Stimulated activated CD4-positive, alpha-beta T cell treated with anti-CD3 and anti-CD28 coated beads, TNF-alpha, amount 100 ng/mL, for 48 hours (primary cell): ENCODE measurements around the gene MRC2.

Experiments used
- DNase-seq, 3 donors: peaks; one replicate each; pipeline ENCODE4 v3.0.0-alpha.2; 2020; ENCODE audit warnings: low read depth in 3 of 3

The MRC2 gene

GRCh38 chr17:62614142-62614541, 13.3 kb upstream of the MRC2 start:
- no peak for DNase-seq

- DNase-seq: no peak
Observed at GRCh38 chr17:62615503-62615902, 12.0 kb upstream of the MRC2 start.

- no peak for DNase-seq
Observed at GRCh38 chr17:62616993-62617893, 10.2 kb upstream of the MRC2 start.

- no peak for DNase-seq
Observed at GRCh38 chr17:62617894-62618472, 9.5 kb upstream of the MRC2 start.

- DNase-seq: no peak
Observed at GRCh38 chr17:62618647-62619416, 8.6 kb upstream of the MRC2 start.

- no peak for DNase-seq
Observed at GRCh38 chr17:62619417-62620155, 7.9 kb upstream of the MRC2 start.

GRCh38 chr17:62621223-62621622, 6.2 kb upstream of the MRC2 start:
- DNase-seq: no peak

- DNase-seq: no peak
Observed at GRCh38 chr17:62625184-62625869, 2.1 kb upstream of the MRC2 start.

- no peak for DNase-seq
Observed at GRCh38 chr17:62625870-62626200, 1.6 kb upstream of the MRC2 start.

- peak in 1 of 3 donors; percentile 12 for DNase-seq
Observed at GRCh38 chr17:62626719-62627218, 701 bp upstream of the MRC2 start.

- DNase-seq: peak in 2 of 3 donors; percentile 9 to 29
Observed at GRCh38 chr17:62627904-62628633, 599 bp downstream of the MRC2 start.

- no peak for DNase-seq
Observed at GRCh38 chr17:62628831-62629555, 1.5 kb downstream of the MRC2 start.

GRCh38 chr17:62629556-62630364, 2.3 kb downstream of the MRC2 start:
- no peak for DNase-seq

GRCh38 chr17:62630365-62631085, 3.1 kb downstream of the MRC2 start:
- no peak for DNase-seq

GRCh38 chr17:62631086-62631935, 3.8 kb downstream of the MRC2 start:
- no peak for DNase-seq

- no peak for DNase-seq
Observed at GRCh38 chr17:62631936-62632924, 4.8 kb downstream of the MRC2 start.
